GM12878 (cell line): ENCODE data around the gene CCDC141. TPM values are rescaled to one million over a fixed set of nuclear protein-coding genes. Genes with fewer than 3 reads are reported as not detected.

Experiments
- ASH2L ChIP-seq: fragments of 300-600, 200-600 bp; sonication (generic); IDR thresholded peaks from 2 replicates; pipeline ENCODE4 v1.6.1; 2017; ENCODE audit warnings: low read depth, mild to moderate bottlenecking, borderline replicate concordance
- CBFB ChIP-seq: IDR thresholded peaks from 2 replicates; pipeline ENCODE4 v1.6.1; 2016; ENCODE audit warnings: antibody characterized with exemption, low read depth
- CHD4 ChIP-seq: fragments of 200-600 bp; sonication (generic); IDR thresholded peaks from 2 replicates; pipeline ENCODE4 v1.6.1; 2016; ENCODE audit warnings: mild to moderate bottlenecking
- CREB1 ChIP-seq: IDR thresholded peaks from 2 replicates; pipeline ENCODE4 v1.6.1; 2012; ENCODE audit warnings: low read depth, mild to moderate bottlenecking, inconsistent platforms
- NFYA ChIP-seq: IDR thresholded peaks from 2 replicates; pipeline ENCODE4 v1.6.1; 2011; ENCODE audit warnings: low read depth, mild to moderate bottlenecking, low read length, improper control_type of control experiment, borderline replicate concordance
- NR2C1 ChIP-seq: fragments of 450-650 bp; IDR thresholded peaks from 2 replicates; pipeline ENCODE4 v1.6.1; 2017; ENCODE audit warnings: antibody characterized with exemption, mild to moderate bottlenecking, moderate library complexity
- NR2F1 ChIP-seq: fragments of 450-650 bp; conservative IDR thresholded peaks from 2 replicates; pipeline ENCODE4 v1.6.1; 2017; ENCODE audit warnings: mild to moderate bottlenecking
- NRF1 ChIP-seq: conservative IDR thresholded peaks from 2 replicates; pipeline ENCODE4 v1.6.1; 2011; ENCODE audit warnings: mild to moderate bottlenecking, low read depth, low read length, improper control_type of control experiment
- POLR2A ChIP-seq: IDR thresholded peaks from 2 replicates; pipeline ENCODE4 v1.6.1; 2011; ENCODE audit warnings: low read depth, mild to moderate bottlenecking, low read length
- RELA ChIP-seq: fragments of 450-650 bp; IDR thresholded peaks from 2 replicates; pipeline ENCODE4 v1.8.0; 2014; ENCODE audit warnings: borderline replicate concordance; ENCODE audit not compliant: partially characterized antibody
- SREBF1 ChIP-seq: IDR thresholded peaks from 2 replicates; pipeline ENCODE4 v1.6.1; 2012; ENCODE audit warnings: mild to moderate bottlenecking, low read length
- ZBED1 ChIP-seq: IDR thresholded peaks from 2 replicates; pipeline ENCODE4 v1.6.1; 2016; ENCODE audit warnings: borderline replicate concordance
- polyA plus RNA-seq, 11 experiments: library from polyadenylated mRNA; depleted of rRNA in 4 of 11; unstranded in 6 of 11; stranded (reverse) in 5 of 11; fragments of >200 nt; fragmentation: Nextera tagmentation in 4 of 11; fragmentation: Illumina TruSeq in 1 of 11; extraction: Ambion mirVana in 4 of 11; extraction: Trizol in 1 of 11; gene quantifications; 1 replicate in 1 of 11; 2 replicates in 10 of 11; pipeline versions ENCODE4 v1.2.1 to v1.2.3, GENCODE V29; 2011 to 2016; ENCODE audit warnings: inconsistent platforms in 2 of 11, missing spikeins in 2 of 11, low read depth in 1 of 11
- total RNA-seq, 4 experiments: library from RNA; depleted of rRNA in 3 of 4; stranded (reverse); fragments of >200 nt in 3 of 4; fragmentation: Illumina TruSeq in 1 of 4; extraction: Trizol in 1 of 4; gene quantifications; 2 replicates each; pipeline versions ENCODE4 v1.2.1 to v1.2.3, GENCODE V29; 2013 to 2021
- TF ChIP-seq, protein P1 (sequence below): fragments of 450-650 bp; IDR thresholded peaks from 2 replicates; pipeline ENCODE4 v1.6.1; 2017; ENCODE audit warnings: mild to moderate bottlenecking, moderate library complexity
- TF ChIP-seq, protein P2 (sequence below): fragments of 450-650 bp; formaldehyde crosslinking; IDR thresholded peaks from 2 replicates; pipeline ENCODE4 v1.5.0; 2022; ENCODE audit warnings: mild to moderate bottlenecking, missing genetic modification characterization
- TF ChIP-seq, protein P3 (sequence below): IDR thresholded peaks from 2 replicates; pipeline ENCODE4 v1.6.1; 2011; ENCODE audit warnings: borderline replicate concordance, low read depth, mild to moderate bottlenecking, moderate library complexity, low read length; ENCODE audit not compliant: insufficient read depth, poor library complexity, severe bottlenecking
- TF ChIP-seq, protein P4 (sequence below): IDR thresholded peaks from 2 replicates; pipeline ENCODE4 v1.6.1; 2011; ENCODE audit warnings: borderline replicate concordance, low read depth, mild to moderate bottlenecking, moderate library complexity, mixed read lengths, low read length; ENCODE audit not compliant: insufficient read depth; ENCODE audit errors: extremely low read length
- TF ChIP-seq, protein P5 (sequence below): fragments of 450-650 bp; IDR thresholded peaks from 2 replicates; pipeline ENCODE4 v1.6.1; 2017; ENCODE audit warnings: mild to moderate bottlenecking, low read depth, inconsistent platforms; ENCODE audit not compliant: poor library complexity, severe bottlenecking

The CCDC141 gene
- total and polyA plus RNA-seq, 10 of the 15 experiments (the other 5 are each of a cell fraction or from before 2014, with no cell fraction given) = 0.84 to 12.5 (median 3.6) TPM

DNA sequence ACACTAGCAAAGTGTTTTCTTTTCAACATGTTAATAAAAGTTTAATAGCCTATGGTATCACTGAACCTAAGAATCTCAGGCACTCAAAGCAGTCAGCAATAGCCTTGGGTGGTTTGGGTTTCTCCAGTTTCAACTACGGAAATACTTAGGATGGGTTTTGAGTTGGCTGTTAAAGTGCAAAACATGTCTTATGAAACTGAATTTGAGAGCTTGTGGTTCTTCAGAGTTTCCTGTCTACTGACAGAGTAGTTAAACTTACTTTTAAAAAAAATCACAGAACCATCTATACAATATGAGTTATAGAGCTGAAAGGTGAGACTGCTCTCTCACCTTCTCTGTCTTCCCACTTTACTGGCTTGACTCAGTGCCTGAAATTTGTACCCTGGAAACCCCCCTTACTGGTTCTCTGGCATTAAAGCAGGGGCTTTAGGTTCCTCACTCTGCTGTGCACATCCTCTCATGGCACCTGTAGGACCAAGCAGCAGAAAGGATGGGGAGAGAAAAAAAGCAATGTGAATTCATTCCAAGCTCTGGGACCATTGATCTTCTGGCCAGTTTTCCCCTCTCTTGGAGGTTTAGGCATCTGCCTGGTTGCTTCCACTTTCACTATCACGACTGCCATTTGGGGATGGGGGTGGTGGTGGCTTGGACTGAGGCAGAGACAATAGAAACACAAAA is 18.1 kb downstream of the CCDC141 start (continued):
- TF ChIP-seq NR2F1 (no peak), CREB1 (no peak; the same call in 1 of the 2 replicates), RELA (peak; percentile 85), POLR2A (no peak), SREBF1 (no peak), NFYA (no peak), CHD4 (no peak), CBFB (peak; percentile 67), NRF1 (no peak), ASH2L (no peak), ZBED1 (peak; percentile 87; the same call in 1 of the 2 replicates), NR2C1 (no peak)
- TF ChIP-seq, protein P1, sequence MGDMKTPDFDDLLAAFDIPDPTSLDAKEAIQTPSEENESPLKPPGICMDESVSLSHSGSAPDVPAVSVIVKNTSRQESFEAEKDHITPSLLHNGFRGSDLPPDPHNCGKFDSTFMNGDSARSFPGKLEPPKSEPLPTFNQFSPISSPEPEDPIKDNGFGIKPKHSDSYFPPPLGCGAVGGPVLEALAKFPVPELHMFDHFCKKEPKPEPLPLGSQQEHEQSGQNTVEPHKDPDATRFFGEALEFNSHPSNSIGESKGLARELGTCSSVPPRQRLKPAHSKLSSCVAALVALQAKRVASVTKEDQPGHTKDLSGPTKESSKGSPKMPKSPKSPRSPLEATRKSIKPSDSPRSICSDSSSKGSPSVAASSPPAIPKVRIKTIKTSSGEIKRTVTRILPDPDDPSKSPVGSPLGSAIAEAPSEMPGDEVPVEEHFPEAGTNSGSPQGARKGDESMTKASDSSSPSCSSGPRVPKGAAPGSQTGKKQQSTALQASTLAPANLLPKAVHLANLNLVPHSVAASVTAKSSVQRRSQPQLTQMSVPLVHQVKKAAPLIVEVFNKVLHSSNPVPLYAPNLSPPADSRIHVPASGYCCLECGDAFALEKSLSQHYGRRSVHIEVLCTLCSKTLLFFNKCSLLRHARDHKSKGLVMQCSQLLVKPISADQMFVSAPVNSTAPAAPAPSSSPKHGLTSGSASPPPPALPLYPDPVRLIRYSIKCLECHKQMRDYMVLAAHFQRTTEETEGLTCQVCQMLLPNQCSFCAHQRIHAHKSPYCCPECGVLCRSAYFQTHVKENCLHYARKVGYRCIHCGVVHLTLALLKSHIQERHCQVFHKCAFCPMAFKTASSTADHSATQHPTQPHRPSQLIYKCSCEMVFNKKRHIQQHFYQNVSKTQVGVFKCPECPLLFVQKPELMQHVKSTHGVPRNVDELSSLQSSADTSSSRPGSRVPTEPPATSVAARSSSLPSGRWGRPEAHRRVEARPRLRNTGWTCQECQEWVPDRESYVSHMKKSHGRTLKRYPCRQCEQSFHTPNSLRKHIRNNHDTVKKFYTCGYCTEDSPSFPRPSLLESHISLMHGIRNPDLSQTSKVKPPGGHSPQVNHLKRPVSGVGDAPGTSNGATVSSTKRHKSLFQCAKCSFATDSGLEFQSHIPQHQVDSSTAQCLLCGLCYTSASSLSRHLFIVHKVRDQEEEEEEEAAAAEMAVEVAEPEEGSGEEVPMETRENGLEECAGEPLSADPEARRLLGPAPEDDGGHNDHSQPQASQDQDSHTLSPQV = no peak; the same call in 1 of the 2 replicates
- TF ChIP-seq, protein P2, sequence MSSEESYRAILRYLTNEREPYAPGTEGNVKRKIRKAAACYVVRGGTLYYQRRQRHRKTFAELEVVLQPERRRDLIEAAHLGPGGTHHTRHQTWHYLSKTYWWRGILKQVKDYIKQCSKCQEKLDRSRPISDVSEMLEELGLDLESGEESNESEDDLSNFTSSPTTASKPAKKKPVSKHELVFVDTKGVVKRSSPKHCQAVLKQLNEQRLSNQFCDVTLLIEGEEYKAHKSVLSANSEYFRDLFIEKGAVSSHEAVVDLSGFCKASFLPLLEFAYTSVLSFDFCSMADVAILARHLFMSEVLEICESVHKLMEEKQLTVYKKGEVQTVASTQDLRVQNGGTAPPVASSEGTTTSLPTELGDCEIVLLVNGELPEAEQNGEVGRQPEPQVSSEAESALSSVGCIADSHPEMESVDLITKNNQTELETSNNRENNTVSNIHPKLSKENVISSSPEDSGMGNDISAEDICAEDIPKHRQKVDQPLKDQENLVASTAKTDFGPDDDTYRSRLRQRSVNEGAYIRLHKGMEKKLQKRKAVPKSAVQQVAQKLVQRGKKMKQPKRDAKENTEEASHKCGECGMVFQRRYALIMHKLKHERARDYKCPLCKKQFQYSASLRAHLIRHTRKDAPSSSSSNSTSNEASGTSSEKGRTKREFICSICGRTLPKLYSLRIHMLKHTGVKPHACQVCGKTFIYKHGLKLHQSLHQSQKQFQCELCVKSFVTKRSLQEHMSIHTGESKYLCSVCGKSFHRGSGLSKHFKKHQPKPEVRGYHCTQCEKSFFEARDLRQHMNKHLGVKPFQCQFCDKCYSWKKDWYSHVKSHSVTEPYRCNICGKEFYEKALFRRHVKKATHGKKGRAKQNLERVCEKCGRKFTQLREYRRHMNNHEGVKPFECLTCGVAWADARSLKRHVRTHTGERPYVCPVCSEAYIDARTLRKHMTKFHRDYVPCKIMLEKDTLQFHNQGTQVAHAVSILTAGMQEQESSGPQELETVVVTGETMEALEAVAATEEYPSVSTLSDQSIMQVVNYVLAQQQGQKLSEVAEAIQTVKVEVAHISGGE (CRISPR knock-in tag) = no peak
- TF ChIP-seq, protein P3, sequence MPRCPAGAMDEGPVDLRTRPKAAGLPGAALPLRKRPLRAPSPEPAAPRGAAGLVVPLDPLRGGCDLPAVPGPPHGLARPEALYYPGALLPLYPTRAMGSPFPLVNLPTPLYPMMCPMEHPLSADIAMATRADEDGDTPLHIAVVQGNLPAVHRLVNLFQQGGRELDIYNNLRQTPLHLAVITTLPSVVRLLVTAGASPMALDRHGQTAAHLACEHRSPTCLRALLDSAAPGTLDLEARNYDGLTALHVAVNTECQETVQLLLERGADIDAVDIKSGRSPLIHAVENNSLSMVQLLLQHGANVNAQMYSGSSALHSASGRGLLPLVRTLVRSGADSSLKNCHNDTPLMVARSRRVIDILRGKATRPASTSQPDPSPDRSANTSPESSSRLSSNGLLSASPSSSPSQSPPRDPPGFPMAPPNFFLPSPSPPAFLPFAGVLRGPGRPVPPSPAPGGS = no peak
- TF ChIP-seq, protein P4, sequence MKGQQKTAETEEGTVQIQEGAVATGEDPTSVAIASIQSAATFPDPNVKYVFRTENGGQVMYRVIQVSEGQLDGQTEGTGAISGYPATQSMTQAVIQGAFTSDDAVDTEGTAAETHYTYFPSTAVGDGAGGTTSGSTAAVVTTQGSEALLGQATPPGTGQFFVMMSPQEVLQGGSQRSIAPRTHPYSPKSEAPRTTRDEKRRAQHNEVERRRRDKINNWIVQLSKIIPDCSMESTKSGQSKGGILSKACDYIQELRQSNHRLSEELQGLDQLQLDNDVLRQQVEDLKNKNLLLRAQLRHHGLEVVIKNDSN = no peak
- TF ChIP-seq, protein P5, sequence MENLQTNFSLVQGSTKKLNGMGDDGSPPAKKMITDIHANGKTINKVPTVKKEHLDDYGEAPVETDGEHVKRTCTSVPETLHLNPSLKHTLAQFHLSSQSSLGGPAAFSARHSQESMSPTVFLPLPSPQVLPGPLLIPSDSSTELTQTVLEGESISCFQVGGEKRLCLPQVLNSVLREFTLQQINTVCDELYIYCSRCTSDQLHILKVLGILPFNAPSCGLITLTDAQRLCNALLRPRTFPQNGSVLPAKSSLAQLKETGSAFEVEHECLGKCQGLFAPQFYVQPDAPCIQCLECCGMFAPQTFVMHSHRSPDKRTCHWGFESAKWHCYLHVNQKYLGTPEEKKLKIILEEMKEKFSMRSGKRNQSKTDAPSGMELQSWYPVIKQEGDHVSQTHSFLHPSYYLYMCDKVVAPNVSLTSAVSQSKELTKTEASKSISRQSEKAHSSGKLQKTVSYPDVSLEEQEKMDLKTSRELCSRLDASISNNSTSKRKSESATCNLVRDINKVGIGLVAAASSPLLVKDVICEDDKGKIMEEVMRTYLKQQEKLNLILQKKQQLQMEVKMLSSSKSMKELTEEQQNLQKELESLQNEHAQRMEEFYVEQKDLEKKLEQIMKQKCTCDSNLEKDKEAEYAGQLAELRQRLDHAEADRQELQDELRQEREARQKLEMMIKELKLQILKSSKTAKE = peak; percentile 84
